Activated naive CD8-positive, alpha-beta T cell treated with anti-CD3 and anti-CD28 coated beads for 36 hours (primary cell): ENCODE measurements around the gene P2RY10. TPM values are rescaled to one million over a fixed set of nuclear protein-coding genes. Genes with fewer than 3 reads are reported as not detected.
"Not testable (repeated sequence)": the region's sequence is repeated elsewhere in the genome, so short reads cannot be mapped to it uniquely, and the experiment has no call there.

Experiments
- DNase-seq: peaks from one replicate; pipeline ENCODE4 v3.0.0; 2021
- H3K27ac Mint-ChIP-seq: one replicate; pipeline ENCODE4 v1.8.0; 2022; ENCODE audit warnings: mild to moderate bottlenecking, moderate library complexity, mixed read lengths
- H3K27me3 Mint-ChIP-seq: one replicate; pipeline ENCODE4 v1.8.0; 2022; ENCODE audit warnings: mild to moderate bottlenecking, mixed read lengths
- H3K36me3 Mint-ChIP-seq: one replicate; pipeline ENCODE4 v1.8.0; 2021; ENCODE audit warnings: mild to moderate bottlenecking, mixed read lengths
- H3K4me1 Mint-ChIP-seq: one replicate; pipeline ENCODE4 v1.8.0; 2021; ENCODE audit warnings: mixed read lengths
- H3K4me3 Mint-ChIP-seq: one replicate; pipeline ENCODE4 v1.8.0; 2022; ENCODE audit warnings: mild to moderate bottlenecking, moderate library complexity, mixed read lengths
- H3K9me3 Mint-ChIP-seq: one replicate; pipeline ENCODE4 v1.8.0; 2022; ENCODE audit warnings: mixed read lengths
- total RNA-seq, 2 experiments: library from RNA; stranded (reverse); gene quantifications; one replicate each; pipeline ENCODE4 v1.2.3, GENCODE V29; 2021

Gene P2RY10
- total RNA-seq, 2 experiments from 2014 or later, result 54.5 to 55.4 TPM

DNA sequence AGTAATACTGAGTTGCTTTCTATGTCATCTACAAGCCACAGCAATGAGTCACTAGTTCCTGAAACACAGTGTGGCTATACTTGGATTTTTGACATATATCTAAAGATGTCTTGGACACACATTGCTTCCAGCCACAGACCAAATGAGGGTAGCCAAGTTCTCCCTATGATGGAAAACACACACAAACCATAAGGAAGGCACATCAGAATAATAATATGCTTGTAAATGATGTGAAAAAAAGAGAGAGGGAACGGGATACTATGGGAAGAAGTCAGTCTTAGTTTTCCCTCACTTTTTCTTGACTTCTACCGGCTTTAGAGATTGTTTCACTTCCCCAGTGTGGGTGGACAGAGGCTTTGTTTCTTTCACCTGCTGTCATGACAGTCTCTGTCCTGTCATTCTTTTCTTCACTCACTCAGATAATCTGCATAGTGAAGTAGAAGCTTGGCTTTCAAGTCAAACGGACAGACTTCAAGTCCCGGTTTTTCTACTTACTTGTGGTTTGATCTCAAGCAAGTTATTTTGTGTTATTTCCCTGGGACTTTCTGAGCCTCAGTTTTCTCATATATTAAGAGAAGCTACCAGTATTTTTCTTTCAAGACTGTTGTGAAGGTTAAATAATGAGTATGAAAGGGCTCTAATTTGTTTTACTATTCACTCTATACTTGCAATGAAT is 34.7 kb downstream of the P2RY10 start:
- Mint-ChIP-seq H3K4me1 (peaks cover 17% of the 10 kb centered on the region), H3K27me3 (no peaks in the 10 kb centered on the region), H3K9me3 (peaks cover 15% of the 10 kb centered on the region), H3K4me3 (peak overlapping the region; percentile 65), H3K36me3 (peaks cover 23% of the 10 kb centered on the region), H3K27ac (peak overlapping the region; percentile 98)
- peak; percentile 19 for DNase-seq

DNA sequence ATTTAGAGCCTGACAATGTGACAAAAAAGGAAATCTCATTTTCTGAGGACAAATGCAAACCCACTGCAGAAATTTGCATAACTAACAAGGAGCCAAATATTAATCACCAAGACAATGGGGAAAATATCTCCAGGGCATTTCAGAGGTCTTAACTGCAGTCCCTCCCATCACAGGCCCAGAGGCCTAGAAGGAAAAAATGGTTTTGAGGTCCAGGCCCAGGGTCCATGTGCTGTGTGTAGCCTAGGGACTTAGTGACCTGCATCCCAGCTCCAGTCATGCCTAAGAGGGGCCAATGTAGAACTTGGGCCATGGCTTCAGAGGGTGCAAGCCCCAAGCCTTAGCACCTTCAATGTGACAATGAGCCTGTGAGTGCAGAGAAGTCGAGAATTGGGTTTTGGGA is 44.2 kb downstream of the P2RY10 start:
- H3K4me3 Mint-ChIP-seq, result no peak overlapping the region
- no peak overlapping the region for H3K27ac Mint-ChIP-seq
- H3K36me3 Mint-ChIP-seq, result peaks cover 19% of the 10 kb centered on the region
- no peak for DNase-seq
- peaks cover 16% of the 10 kb centered on the region for H3K9me3 Mint-ChIP-seq
- no peaks in the 10 kb centered on the region for H3K27me3 Mint-ChIP-seq
- H3K4me1 Mint-ChIP-seq, result peaks cover 5% of the 10 kb centered on the region

DNA sequence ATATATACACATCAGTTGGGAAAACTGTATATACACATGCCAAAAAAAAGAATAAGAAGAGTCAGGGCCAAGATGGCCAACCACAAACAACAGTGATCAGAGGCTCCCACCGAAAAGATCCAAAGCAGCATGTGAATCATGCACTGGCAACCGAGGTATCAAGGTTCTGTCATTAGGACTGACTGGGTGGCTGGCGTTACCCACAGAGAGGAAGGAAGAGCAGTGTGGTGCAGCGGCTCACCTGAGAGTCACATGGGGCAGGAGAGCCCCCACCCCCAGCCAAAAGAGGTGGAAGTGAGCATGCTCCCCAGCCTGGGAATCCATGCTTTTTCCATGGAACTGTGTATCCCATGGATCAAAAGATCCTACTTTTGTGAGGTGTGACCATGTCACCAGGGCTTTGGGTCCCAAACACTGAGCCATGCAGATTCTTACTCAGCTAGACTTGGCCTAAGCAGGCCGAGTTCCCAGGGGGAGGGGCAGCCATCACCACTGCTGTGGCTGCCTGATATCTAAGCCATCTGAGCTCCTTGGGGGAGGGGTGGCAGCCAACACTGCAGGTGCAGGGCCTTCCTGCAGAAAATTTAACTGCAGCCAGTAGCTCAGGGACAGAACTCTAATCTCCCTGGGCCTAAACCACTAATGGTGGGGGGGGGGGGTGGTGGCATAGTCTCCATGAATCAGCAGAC is 52.8 kb downstream of the P2RY10 start:
- H3K36me3 Mint-ChIP-seq, result peaks cover 3% of the 10 kb centered on the region
- H3K4me3 Mint-ChIP-seq, result no peak overlapping the region
- H3K9me3 Mint-ChIP-seq, result peaks cover 4% of the 10 kb centered on the region
- H3K27ac Mint-ChIP-seq, result peak overlapping the region; percentile 42
- H3K27me3 Mint-ChIP-seq, result no peaks in the 10 kb centered on the region
- DNase-seq, result peak; percentile 16
- H3K4me1 Mint-ChIP-seq, result peaks cover 3% of the 10 kb centered on the region

DNA sequence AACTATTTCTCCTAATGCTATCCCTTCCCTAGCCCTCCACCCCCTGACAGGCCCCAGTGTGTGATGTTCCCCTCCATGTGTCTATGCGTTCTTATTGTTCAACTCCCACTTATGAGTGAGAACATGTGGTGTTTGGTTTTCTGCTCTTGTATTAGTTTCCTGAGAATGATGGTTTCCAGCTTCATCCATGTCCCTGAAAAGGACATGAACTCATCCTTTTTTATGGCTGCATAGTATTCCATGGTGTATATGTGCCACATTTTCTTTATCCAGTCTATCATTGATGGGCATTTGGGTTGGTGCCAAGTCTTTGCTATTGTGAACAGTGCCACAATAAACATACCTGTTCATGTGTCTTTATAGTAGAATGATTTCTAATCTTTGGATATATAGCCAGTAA is 62.3 kb downstream of the P2RY10 start:
- not testable (repeated sequence) for H3K27ac Mint-ChIP-seq, H3K27me3 Mint-ChIP-seq, H3K36me3 Mint-ChIP-seq, H3K4me1 Mint-ChIP-seq, DNase-seq, H3K4me3 Mint-ChIP-seq
- peaks cover 15% of the 10 kb centered on the region for H3K9me3 Mint-ChIP-seq

Other genes with a start within 250 kb of the P2RY10 start
- not detected for gene LPAR4, start 197.7 kb upstream of the P2RY10 start, total RNA-seq
- 10 to 100 TPM; 22.6 to 25.1 TPM for gene GPR174, start 199.3 kb downstream of the P2RY10 start, total RNA-seq